Measurements from ENCODE around the gene WDR87. TPM values are rescaled to one million over a fixed set of nuclear protein-coding genes. Genes with fewer than 3 reads are reported as not detected.
A peak's percentile ranks its signal among the peaks of the same experiment; 100 is the strongest.

WDR87 gene
- total and polyA plus RNA-seq, 2 of the 8 experiments (the other 6 are each of a cell fraction or from before 2014, with no cell fraction given): not detected

GRCh38 chr19:37876032-37876431 is 30.4 kb downstream of the WDR87 start:
- H2BK15ac ChIP-seq (ENCODE audit: low read length): no peak overlapping the region
- no peak overlapping the region for H3K23ac ChIP-seq (ENCODE audit: insufficient read length)
- no peaks in the 10 kb centered on the region; a peak in 1 of 4 replicates for H3K9me3 ChIP-seq (ENCODE audit: insufficient read depth in 2 of 2, low read depth in 1 of 2, low read length in 1 of 2)
- no peaks in the 10 kb centered on the region for H4K20me1 ChIP-seq (replicated peaks in 1 of 2; ENCODE audit: control insufficient read depth in 1 of 2, insufficient read depth in 2 of 2, low read length in 2 of 2)
- H3K79me2 ChIP-seq (ENCODE audit: control insufficient read depth in 1 of 2, insufficient read depth in 2 of 2, low read length in 2 of 2): no peaks in the 10 kb centered on the region
- H2AFZ ChIP-seq (ENCODE audit: low read length): no peak overlapping the region
- peak overlapping the region; percentile 69 for H3K4ac ChIP-seq (replicated peaks; ENCODE audit: insufficient read length, low read depth, low read length)
- DNase-seq (ENCODE audit: low read depth in 1 of 2, low spot score in 2 of 2) (no peak), FAIRE-seq (no peak)
- H3K23me2 ChIP-seq (ENCODE audit: low read depth, low read length): no peaks in the 10 kb centered on the region
- no peak overlapping the region for H3K27ac ChIP-seq (ENCODE audit: low read depth, low read length)
- H2BK5ac ChIP-seq (ENCODE audit: low read depth, low read length): no peak overlapping the region
- H4K5ac ChIP-seq (ENCODE audit: insufficient read length, low read depth, low read length): no peak overlapping the region
- H2BK120ac ChIP-seq (replicated peaks; ENCODE audit: low read depth, low read length): no peak overlapping the region
- no peak overlapping the region for H2AK5ac ChIP-seq (ENCODE audit: low read depth, low read length)
- H3K9ac ChIP-seq (replicated peaks in 1 of 4; ENCODE audit: extremely low read depth in 1 of 4, low read depth in 3 of 4, low read length in 3 of 4): no peak overlapping the region
- H3K79me1 ChIP-seq (ENCODE audit: low read depth, low read length): no peaks in the 10 kb centered on the region
- 80% methylated on average over 2 of the region's 2 CpGs; no CpG with 5 or more reads in 1 of the 2 experiments for WGBS, 2 experiments (ENCODE audit: extremely low coverage in 1 of 2, insufficient coverage in 1 of 2, insufficient read length in 1 of 2, insufficient replicate concordance in 2 of 2, low coverage in 1 of 2, low lambda C conversion rate in 2 of 2, missing lambda C conversion rate in 1 of 2)
- H3K36me3 ChIP-seq (ENCODE audit: control insufficient read depth in 2 of 4, insufficient read depth in 4 of 4, low read length in 3 of 4): no peaks in the 10 kb centered on the region; a peak in 1 of 8 replicates
- no peaks in the 10 kb centered on the region for H3K27me3 ChIP-seq (replicated peaks in 1 of 4; ENCODE audit: control insufficient read depth in 3 of 4, extremely low read depth in 1 of 4, insufficient read depth in 3 of 4, low read length in 3 of 4)
- no peak overlapping the region for H3K14ac ChIP-seq (ENCODE audit: insufficient read length)
- no peaks in the 10 kb centered on the region; a peak in 1 of 7 replicates for H3K4me1 ChIP-seq (replicated peaks in 1 of 4; ENCODE audit: control insufficient read depth in 3 of 4, insufficient read depth in 4 of 4, low read length in 3 of 4)
- H2BK12ac ChIP-seq (ENCODE audit: low read depth, low read length): no peak overlapping the region
- H2BK20ac ChIP-seq (ENCODE audit: low read length): no peak overlapping the region
- H3K4me2 ChIP-seq (ENCODE audit: insufficient read depth in 1 of 2, low read depth in 2 of 2, low read length in 2 of 2): no peak overlapping the region
- no peak overlapping the region for H3K56ac ChIP-seq (replicated peaks; ENCODE audit: insufficient read length, low read depth, low read length)
- H3K18ac ChIP-seq (ENCODE audit: extremely low read depth, low read length): no peak overlapping the region
- no peak overlapping the region for H3K4me3 ChIP-seq (ENCODE audit: extremely low read depth in 1 of 4, insufficient read depth in 2 of 4, low read depth in 3 of 4, low read length in 4 of 4)
- ChIA-PET POLR2A (ENCODE audit: partially characterized antibody) (interaction anchor here (1.8 kb wide), 1 partner anchor 11 kb away, joined by 9 read pairs; no protein-coding TSS in a partner anchor), CTCF (ENCODE audit: partially characterized antibody) (no interaction called here)
- no peak overlapping the region for H4K91ac ChIP-seq (replicated peaks; ENCODE audit: insufficient read length, low read length)
- H4K8ac ChIP-seq (ENCODE audit: extremely low read depth, insufficient read depth, low read length): no peak overlapping the region
- TF ChIP-seq ATF2 (IDR thresholded peaks at IDR 0.05; ENCODE audit: low read length): no peak
- no peak for TF ChIP-seq POLR2A (IDR thresholded peaks at IDR 0.05; ENCODE audit: control extremely low read depth in 1 of 2, low read depth in 2 of 2, low read length in 2 of 2)
- TF ChIP-seq ASH2L (IDR thresholded peaks at IDR 0.05; ENCODE audit: low read length): no peak
- no peak for TF ChIP-seq BRCA1 (IDR thresholded peaks at IDR 0.05; ENCODE audit: low read depth, low read length)
- no peak for TF ChIP-seq SP1 (IDR thresholded peaks at IDR 0.05; ENCODE audit: low read depth, low read length)
- TF ChIP-seq ZNF274 (IDR thresholded peaks at IDR 0.05; ENCODE audit: borderline replicate concordance, extremely low read depth, low read length): no peak
- no peak for TF ChIP-seq CHD1 (IDR thresholded peaks at IDR 0.05; ENCODE audit: low read depth, low read length)
- TF ChIP-seq CHD2 (IDR thresholded peaks at IDR 0.05; ENCODE audit: low read length): no peak
- TF ChIP-seq ATF3 (IDR thresholded peaks at IDR 0.05; ENCODE audit: insufficient read depth, low read depth, low read length): no peak
- no peak for TF ChIP-seq SIN3A (conservative IDR thresholded peaks at IDR 0.05 in 1 of 2, IDR thresholded peaks at IDR 0.05 in 1 of 2; ENCODE audit: low read depth in 1 of 2, low read length in 2 of 2)
- TF ChIP-seq TAF1 (IDR thresholded peaks at IDR 0.05; ENCODE audit: low read depth, low read length): no peak
- TF ChIP-seq TEAD4 (IDR thresholded peaks at IDR 0.05; ENCODE audit: low read depth, low read length): no peak
- no peak for TF ChIP-seq MAFK (IDR thresholded peaks at IDR 0.05; ENCODE audit: low read depth, low read length)
- TF ChIP-seq RFX5 (IDR thresholded peaks at IDR 0.05; ENCODE audit: borderline replicate concordance, low read depth, low read length): no peak

Data from H1 (cell line).